WTC11 (cell line): ENCODE measurements around the gene SAMD4A.

Experiments
- MAX ChIP-seq: sonication (generic); formaldehyde crosslinking; IDR thresholded peaks from 2 replicates; pipeline ENCODE4 v1.8.0; 2022; ENCODE audit warnings: mild to moderate bottlenecking, missing genetic modification reagents
- TF ChIP-seq, protein P1 (sequence below): sonication (generic); formaldehyde crosslinking; IDR thresholded peaks from 2 replicates; pipeline ENCODE4 v1.8.0; 2023; ENCODE audit warnings: mild to moderate bottlenecking, missing genetic modification reagents
- TF ChIP-seq, protein P2 (sequence below): fragments of 200-600 bp; IDR thresholded peaks from 2 replicates; pipeline ENCODE4 v1.8.0; 2022; ENCODE audit warnings: antibody characterized with exemption
- TF ChIP-seq, protein P3 (sequence below): sonication (generic); formaldehyde crosslinking; conservative IDR thresholded peaks from 2 replicates; pipeline ENCODE4 v1.8.1; 2022; ENCODE audit warnings: mild to moderate bottlenecking, missing genetic modification reagents

- TF ChIP-seq, protein P1, sequence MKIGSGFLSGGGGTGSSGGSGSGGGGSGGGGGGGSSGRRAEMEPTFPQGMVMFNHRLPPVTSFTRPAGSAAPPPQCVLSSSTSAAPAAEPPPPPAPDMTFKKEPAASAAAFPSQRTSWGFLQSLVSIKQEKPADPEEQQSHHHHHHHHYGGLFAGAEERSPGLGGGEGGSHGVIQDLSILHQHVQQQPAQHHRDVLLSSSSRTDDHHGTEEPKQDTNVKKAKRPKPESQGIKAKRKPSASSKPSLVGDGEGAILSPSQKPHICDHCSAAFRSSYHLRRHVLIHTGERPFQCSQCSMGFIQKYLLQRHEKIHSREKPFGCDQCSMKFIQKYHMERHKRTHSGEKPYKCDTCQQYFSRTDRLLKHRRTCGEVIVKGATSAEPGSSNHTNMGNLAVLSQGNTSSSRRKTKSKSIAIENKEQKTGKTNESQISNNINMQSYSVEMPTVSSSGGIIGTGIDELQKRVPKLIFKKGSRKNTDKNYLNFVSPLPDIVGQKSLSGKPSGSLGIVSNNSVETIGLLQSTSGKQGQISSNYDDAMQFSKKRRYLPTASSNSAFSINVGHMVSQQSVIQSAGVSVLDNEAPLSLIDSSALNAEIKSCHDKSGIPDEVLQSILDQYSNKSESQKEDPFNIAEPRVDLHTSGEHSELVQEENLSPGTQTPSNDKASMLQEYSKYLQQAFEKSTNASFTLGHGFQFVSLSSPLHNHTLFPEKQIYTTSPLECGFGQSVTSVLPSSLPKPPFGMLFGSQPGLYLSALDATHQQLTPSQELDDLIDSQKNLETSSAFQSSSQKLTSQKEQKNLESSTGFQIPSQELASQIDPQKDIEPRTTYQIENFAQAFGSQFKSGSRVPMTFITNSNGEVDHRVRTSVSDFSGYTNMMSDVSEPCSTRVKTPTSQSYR (CRISPR knock-in tag) = no peak
- TF ChIP-seq, protein P2, sequence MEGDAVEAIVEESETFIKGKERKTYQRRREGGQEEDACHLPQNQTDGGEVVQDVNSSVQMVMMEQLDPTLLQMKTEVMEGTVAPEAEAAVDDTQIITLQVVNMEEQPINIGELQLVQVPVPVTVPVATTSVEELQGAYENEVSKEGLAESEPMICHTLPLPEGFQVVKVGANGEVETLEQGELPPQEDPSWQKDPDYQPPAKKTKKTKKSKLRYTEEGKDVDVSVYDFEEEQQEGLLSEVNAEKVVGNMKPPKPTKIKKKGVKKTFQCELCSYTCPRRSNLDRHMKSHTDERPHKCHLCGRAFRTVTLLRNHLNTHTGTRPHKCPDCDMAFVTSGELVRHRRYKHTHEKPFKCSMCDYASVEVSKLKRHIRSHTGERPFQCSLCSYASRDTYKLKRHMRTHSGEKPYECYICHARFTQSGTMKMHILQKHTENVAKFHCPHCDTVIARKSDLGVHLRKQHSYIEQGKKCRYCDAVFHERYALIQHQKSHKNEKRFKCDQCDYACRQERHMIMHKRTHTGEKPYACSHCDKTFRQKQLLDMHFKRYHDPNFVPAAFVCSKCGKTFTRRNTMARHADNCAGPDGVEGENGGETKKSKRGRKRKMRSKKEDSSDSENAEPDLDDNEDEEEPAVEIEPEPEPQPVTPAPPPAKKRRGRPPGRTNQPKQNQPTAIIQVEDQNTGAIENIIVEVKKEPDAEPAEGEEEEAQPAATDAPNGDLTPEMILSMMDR = no peak
- no peak for TF ChIP-seq MAX (CRISPR knock-in tag)
- TF ChIP-seq, protein P3, sequence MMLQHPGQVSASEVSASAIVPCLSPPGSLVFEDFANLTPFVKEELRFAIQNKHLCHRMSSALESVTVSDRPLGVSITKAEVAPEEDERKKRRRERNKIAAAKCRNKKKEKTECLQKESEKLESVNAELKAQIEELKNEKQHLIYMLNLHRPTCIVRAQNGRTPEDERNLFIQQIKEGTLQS (CRISPR knock-in tag) = no peak
These were observed 3.1 kb downstream of the SAMD4A start for GRCh38 chr14:54570047-54570446.
